Body of pancreas (tissue), 4 donors: ENCODE results near the gene NFIA. TPM values are rescaled to one million over a fixed set of nuclear protein-coding genes. Genes with fewer than 3 reads are reported as not detected.

Experiments
- ATAC-seq: fragments of 150-250 bp; one replicate; pipeline ENCODE4 v1.9.1; 2016
- DNase-seq, 4 donors: peaks; one replicate each; pipeline ENCODE4 v3.0.0-alpha.2; 2019
- H3K27ac ChIP-seq, 4 donors: fragments of 200-600 bp; sonication (generic); 1 replicate in 3 of 4; 2 replicates in 1 of 4; pipeline versions ENCODE4 v1.5.1 to v1.6.1; 2016 to 2019; ENCODE audit warnings: mild to moderate bottlenecking in 1 of 4, mixed read lengths in 1 of 4, moderate library complexity in 1 of 4
- H3K27me3 ChIP-seq, 2 donors: fragments of 200-600 bp; sonication (generic); one replicate each; pipeline ENCODE4 v1.6.0; 2016; ENCODE audit warnings: mild to moderate bottlenecking in 1 of 2
- H3K36me3 ChIP-seq, 2 donors: fragments of 200-600 bp; sonication (generic); replicated peaks in 1 of 2; 2 replicates each; pipeline ENCODE4 v1.5.1; 2016; ENCODE audit warnings: low read depth in 2 of 2; ENCODE audit not compliant: insufficient read depth in 1 of 2
- H3K4me1 ChIP-seq: fragments of 200-600 bp; sonication (generic); one replicate; pipeline ENCODE4 v1.6.0; 2016
- H3K4me3 ChIP-seq, 2 donors: fragments of 200-600 bp; sonication (generic); 1 replicate in 1 of 2; 2 replicates in 1 of 2; pipeline ENCODE4 v1.5.1; 2016 to 2019
- H3K9me3 ChIP-seq, 3 donors: fragments of 200-600 bp; sonication (generic); 1 replicate in 2 of 3; 2 replicates in 1 of 3; pipeline ENCODE4 v1.5.1; 2016
- POLR2A ChIP-seq, 3 donors: fragments of 450-650 bp; IDR thresholded peaks; one replicate each; pipeline ENCODE4 v1.6.1; 2016; ENCODE audit warnings: antibody characterized with exemption in 3 of 3, mild to moderate bottlenecking in 2 of 3
- WGBS, 2 donors: methylation state at CpG; one replicate each; pipeline ENCODE4 v1.1.5; 2017; 5-methylcytosine and 5-hydroxymethylcytosine counted together
- intact Hi-C: fragments of 100-400 bp; cut with DNase I; formaldehyde crosslinking; loops from one replicate; pipeline ENCODE4 v1.15.1; 2023
- total RNA-seq, 2 donors: library from RNA; depleted of rRNA; stranded (reverse); fragments of >200 nt; gene quantifications; one replicate each; pipeline ENCODE4 v1.1.0, GENCODE V29; 2016
- TF ChIP-seq, protein P1 (sequence below), 7 experiments: fragments of 450-650 bp in 4 of 7; fragments of 200-600 bp in 3 of 7; sonication (generic) in 3 of 7; IDR thresholded peaks; one replicate each; pipeline ENCODE4 v1.5.1; 2016 to 2019; ENCODE audit warnings: antibody characterized with exemption in 7 of 7

Gene NFIA
- total RNA-seq, 2 donors from 2014 or later: 21.5 to 32.3 TPM

DNA sequence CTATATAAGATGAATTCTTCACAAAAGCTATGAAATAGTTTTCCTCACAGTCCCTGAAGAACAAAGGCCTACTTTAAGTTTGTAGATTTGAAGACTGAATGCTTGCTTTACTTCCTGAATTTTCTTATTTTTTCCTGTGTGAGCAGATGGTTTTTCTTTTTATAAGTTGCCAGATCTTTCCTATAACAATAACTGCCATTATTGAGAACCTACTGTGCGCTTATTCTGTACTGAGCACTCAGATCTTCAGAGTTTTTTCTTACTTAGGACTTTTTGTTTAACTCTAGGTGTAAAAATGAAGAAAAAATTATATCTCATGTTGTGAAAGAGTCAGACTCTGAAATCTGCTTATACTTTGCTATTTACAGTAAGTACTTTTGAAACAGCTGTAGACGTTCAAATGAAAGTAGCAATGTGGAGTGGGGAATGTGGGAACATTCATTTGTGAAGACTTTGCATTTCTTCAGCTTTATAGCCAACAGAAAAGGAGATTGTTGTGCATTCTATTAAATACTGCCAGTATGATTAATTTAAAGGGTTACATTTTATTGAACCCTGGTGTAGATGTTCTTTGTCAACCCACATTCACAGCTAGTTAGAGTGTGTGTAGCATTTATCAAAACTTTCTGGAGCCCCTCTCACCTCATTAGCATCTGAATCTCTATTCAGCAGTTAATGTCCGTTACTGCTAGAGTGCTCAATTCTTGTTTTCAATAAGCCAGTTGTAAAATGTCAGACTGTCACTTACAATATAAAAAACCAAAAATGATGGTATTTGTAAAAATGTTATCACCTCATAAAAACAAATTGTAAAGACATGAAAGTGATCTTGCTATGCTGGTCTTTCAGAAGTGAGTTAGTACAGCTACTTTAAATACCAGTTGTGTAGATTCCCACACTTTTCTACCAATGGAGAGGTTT, 29.0 kb downstream of the NFIA start:
- DNase-seq: no peak
- peaks cover 47% of the 10 kb centered on the region for H3K4me1 ChIP-seq
- no peaks in the 10 kb centered on the region for H3K9me3 ChIP-seq
- TF ChIP-seq, protein P1, sequence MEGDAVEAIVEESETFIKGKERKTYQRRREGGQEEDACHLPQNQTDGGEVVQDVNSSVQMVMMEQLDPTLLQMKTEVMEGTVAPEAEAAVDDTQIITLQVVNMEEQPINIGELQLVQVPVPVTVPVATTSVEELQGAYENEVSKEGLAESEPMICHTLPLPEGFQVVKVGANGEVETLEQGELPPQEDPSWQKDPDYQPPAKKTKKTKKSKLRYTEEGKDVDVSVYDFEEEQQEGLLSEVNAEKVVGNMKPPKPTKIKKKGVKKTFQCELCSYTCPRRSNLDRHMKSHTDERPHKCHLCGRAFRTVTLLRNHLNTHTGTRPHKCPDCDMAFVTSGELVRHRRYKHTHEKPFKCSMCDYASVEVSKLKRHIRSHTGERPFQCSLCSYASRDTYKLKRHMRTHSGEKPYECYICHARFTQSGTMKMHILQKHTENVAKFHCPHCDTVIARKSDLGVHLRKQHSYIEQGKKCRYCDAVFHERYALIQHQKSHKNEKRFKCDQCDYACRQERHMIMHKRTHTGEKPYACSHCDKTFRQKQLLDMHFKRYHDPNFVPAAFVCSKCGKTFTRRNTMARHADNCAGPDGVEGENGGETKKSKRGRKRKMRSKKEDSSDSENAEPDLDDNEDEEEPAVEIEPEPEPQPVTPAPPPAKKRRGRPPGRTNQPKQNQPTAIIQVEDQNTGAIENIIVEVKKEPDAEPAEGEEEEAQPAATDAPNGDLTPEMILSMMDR (IDR thresholded peaks at IDR 0.05): no peak
- no peak for TF ChIP-seq POLR2A (IDR thresholded peaks at IDR 0.05)
- H3K27me3 ChIP-seq: no peaks in the 10 kb centered on the region
- 75 to 81% methylated on average over 3 of the region's 3 CpGs for WGBS, 2 donors
- H3K4me3 ChIP-seq: no peak overlapping the region
- H3K36me3 ChIP-seq: no peaks in the 10 kb centered on the region
- ATAC-seq: no peak
- intact Hi-C loops: no loop called here
- peak overlapping the region in 1 of 4 donors; percentile 25 for H3K27ac ChIP-seq

DNA sequence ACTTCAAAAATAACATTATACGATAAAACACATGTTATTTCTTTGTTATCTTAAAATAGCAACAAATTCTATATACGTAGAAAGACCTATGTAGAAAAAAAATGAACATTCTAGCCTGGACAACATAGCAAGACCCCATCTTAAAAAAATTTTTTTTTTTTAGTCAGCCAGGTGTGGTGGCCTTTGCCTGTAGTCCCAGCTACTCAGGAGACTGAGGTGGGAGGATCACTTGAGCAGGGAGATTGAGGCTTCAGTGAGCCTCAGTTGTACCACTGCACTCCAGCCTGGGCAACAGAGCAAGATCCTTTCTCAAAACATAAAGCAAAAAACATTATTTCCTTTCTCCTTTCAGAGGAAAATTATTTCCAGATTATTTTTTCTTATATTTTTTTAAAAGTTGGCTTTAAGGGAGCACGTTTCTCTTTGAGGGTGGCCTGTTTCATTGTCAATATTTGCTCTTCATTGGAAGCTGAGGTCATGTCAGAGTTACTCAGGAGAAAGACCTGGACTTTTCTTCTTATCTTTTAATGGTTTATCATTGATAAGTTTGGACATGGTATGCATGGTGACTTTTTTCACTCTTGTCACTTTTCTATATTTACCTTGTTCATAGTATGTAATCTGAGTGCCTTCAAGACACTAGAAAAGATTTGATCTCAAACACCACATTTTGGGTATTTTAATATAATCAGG, 32.0 kb downstream of the NFIA start:
- peaks cover 56% of the 10 kb centered on the region for H3K4me1 ChIP-seq
- TF ChIP-seq POLR2A (IDR thresholded peaks at IDR 0.05): no peak
- TF ChIP-seq, protein P1 (IDR thresholded peaks at IDR 0.05): no peak

DNA sequence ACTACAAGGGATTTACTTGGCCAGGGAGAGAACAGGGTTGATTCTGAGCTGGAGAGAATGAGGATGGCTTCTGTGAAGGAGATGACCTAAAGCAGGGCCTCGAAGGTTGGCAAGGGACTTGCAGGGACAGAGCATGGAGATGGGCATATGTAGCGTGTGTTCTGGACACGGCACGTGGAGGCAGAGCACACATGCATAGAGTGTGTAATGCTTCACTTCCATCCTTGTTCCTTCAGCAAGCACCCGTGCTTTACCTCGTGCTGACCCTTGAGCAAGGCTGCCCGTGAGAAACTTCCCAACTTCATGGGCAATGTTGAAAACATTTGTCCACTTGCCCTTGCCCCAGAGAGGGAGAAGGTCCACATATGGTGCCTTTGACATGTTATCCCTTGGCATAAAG, 33.1 kb downstream of the NFIA start:
- DNase-seq (no peak), ATAC-seq (no peak)
- Histone ChIP-seq H3K27ac (no peak overlapping the region), H3K27me3 (no peaks in the 10 kb centered on the region), H3K36me3 (peaks cover 0 to 2% of the 10 kb centered on the region in 2 donors), H3K4me1 (peaks cover 60% of the 10 kb centered on the region), H3K4me3 (no peak overlapping the region), H3K9me3 (no peaks in the 10 kb centered on the region)
- TF ChIP-seq, protein P1 (IDR thresholded peaks at IDR 0.05): no peak
- no peak for TF ChIP-seq POLR2A (IDR thresholded peaks at IDR 0.05)
- 95% methylated on average over 7 of the region's 7 CpGs for WGBS, 2 donors
- intact Hi-C loops: no loop called here

More for the DNA sequence above, 32.0 kb downstream of the NFIA start:
- H3K27me3 ChIP-seq: no peaks in the 10 kb centered on the region
- 66 to 70% methylated on average over 3 of the region's 3 CpGs for WGBS, 2 donors
- no peak overlapping the region for H3K27ac ChIP-seq
- peaks cover 0 to 2% of the 10 kb centered on the region in 2 donors for H3K36me3 ChIP-seq
- H3K9me3 ChIP-seq: no peaks in the 10 kb centered on the region
- intact Hi-C loops: no loop called here
- DNase-seq: no peak
- no peak overlapping the region for H3K4me3 ChIP-seq
- no peak for ATAC-seq

DNA sequence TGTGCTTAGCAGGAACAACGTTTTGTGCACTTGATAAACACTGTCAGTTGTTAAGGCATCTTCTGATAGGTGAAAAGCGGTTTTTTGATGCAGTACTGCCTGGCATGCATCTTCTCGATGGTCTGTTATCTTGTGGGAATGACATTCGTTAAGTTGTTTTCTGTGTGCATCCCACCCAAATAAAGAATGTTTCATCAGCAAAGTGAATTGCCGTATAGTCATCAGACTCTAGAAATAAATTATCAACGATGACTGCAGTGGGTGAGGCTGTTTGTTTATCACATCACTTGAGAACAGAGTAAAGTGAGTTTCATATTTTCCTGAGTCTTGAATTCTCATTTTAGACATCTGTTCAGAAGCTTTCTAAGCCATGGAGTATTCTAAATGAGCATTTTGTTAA, 34.1 kb downstream of the NFIA start:
- Histone ChIP-seq H3K4me1 (peaks cover 60% of the 10 kb centered on the region), H3K9me3 (no peaks in the 10 kb centered on the region), H3K4me3 (no peak overlapping the region), H3K36me3 (peaks cover 0 to 2% of the 10 kb centered on the region in 2 donors), H3K27me3 (no peaks in the 10 kb centered on the region), H3K27ac (peak overlapping the region in 2 of 4 donors; percentile 33 to 38)
- DNase-seq: no peak
- intact Hi-C loops: no loop called here
- 48 to 57% methylated on average over 6 of the region's 6 CpGs for WGBS, 2 donors
- no peak for TF ChIP-seq POLR2A (IDR thresholded peaks at IDR 0.05)
- TF ChIP-seq, protein P1 (IDR thresholded peaks at IDR 0.05): no peak
- ATAC-seq: no peak
